ENCODE results near the gene EXOSC5.

- TF ChIP-seq CTCF (IDR thresholded peaks at IDR 0.05; ENCODE audit: poor library complexity): no peak
- TF ChIP-seq EZH2 (IDR thresholded peaks at IDR 0.05; ENCODE audit: borderline replicate concordance): no peak
- TF ChIP-seq EZH2phosphoT487 (IDR thresholded peaks at IDR 0.05; ENCODE audit: low read depth, severe bottlenecking, unreplicated experiment): no peak
Observed at GRCh38 chr19:41415154-41415571, 18.0 kb upstream of the EXOSC5 start.
